NCI-H2196 (cell line): ENCODE results near the gene GNAS-AS1.
A peak's percentile ranks its signal among the peaks of the same experiment; 100 is the strongest.

Experiments
- DNase-seq: peaks from one replicate; lab custom pipeline; 2025; ENCODE audit not compliant: unreplicated experiment; lab: John Stamatoyannopoulos, UW

Gene GNAS-AS1

GRCh38 chr20:58850693-58851174, at the start of gene GNAS-AS1:
Gene GNAS-AS1 (minus strand): TSS chr20:58850902.
- DNase-seq = peak; percentile 81

- no peak for DNase-seq
These were observed 49.7 kb upstream of the GNAS-AS1 start for GRCh38 chr20:58900397-58900796.

GRCh38 chr20:58899512-58899911, 48.8 kb upstream of the GNAS-AS1 start:
- DNase-seq = no peak

- no peak for DNase-seq
These were observed 48.1 kb upstream of the GNAS-AS1 start for GRCh38 chr20:58898629-58899408.

GRCh38 chr20:58897488-58897887, 46.8 kb upstream of the GNAS-AS1 start:
- DNase-seq = no peak

- DNase-seq = no peak
These were observed 46.1 kb upstream of the GNAS-AS1 start for GRCh38 chr20:58896820-58897219.

GRCh38 chr20:58895448-58896180, 44.9 kb upstream of the GNAS-AS1 start:
- DNase-seq = no peak

- DNase-seq = no peak
These were observed 44.1 kb upstream of the GNAS-AS1 start for GRCh38 chr20:58894652-58895447.

GRCh38 chr20:58893355-58894120, 42.8 kb upstream of the GNAS-AS1 start:
- no peak for DNase-seq

- no peak for DNase-seq
These were observed 42.2 kb upstream of the GNAS-AS1 start for GRCh38 chr20:58892932-58893224.

GRCh38 chr20:58892141-58892931, 41.6 kb upstream of the GNAS-AS1 start:
- peak; percentile 61 for DNase-seq

GRCh38 chr20:58891718-58892140, 41.0 kb upstream of the GNAS-AS1 start:
- no peak for DNase-seq

- peak; percentile 65 for DNase-seq
These were observed 40.5 kb upstream of the GNAS-AS1 start for GRCh38 chr20:58891086-58891717.

- DNase-seq = peak; percentile 66
These were observed 39.9 kb upstream of the GNAS-AS1 start for GRCh38 chr20:58890518-58891085.

- no peak for DNase-seq
These were observed 39.3 kb upstream of the GNAS-AS1 start for GRCh38 chr20:58889798-58890517.

- no peak for DNase-seq
These were observed 38.6 kb upstream of the GNAS-AS1 start for GRCh38 chr20:58889334-58889760.

- DNase-seq = peak; percentile 61
These were observed 38.0 kb upstream of the GNAS-AS1 start for GRCh38 chr20:58888521-58889333.

GRCh38 chr20:58888103-58888502, 37.4 kb upstream of the GNAS-AS1 start:
- DNase-seq = no peak
